Thyroid gland (tissue), 4 donors: ENCODE measurements around the gene SLC43A3. TPM values are rescaled to one million over a fixed set of nuclear protein-coding genes. Genes with fewer than 3 reads are reported as not detected.

Source experiments
- DNase-seq, 2 donors: peaks; one replicate each; pipeline ENCODE4 v3.0.0-alpha.2; 2019
- H3K27ac ChIP-seq, 3 donors: fragments of 200-600 bp; sonication (generic); 1 replicate in 2 of 3; 2 replicates in 1 of 3; pipeline ENCODE4 v1.5.1; 2016 to 2019; ENCODE audit warnings: mild to moderate bottlenecking in 1 of 3, moderate library complexity in 1 of 3
- H3K27me3 ChIP-seq: fragments of 200-600 bp; sonication (generic); one replicate; pipeline ENCODE4 v1.5.1; 2019
- H3K36me3 ChIP-seq, 2 donors: fragments of 200-600 bp; sonication (generic); one replicate each; pipeline ENCODE4 v1.5.1; 2016 to 2019
- H3K4me1 ChIP-seq, 2 donors: fragments of 200-600 bp; sonication (generic); one replicate each; pipeline ENCODE4 v1.5.1; 2017 to 2019
- H3K4me3 ChIP-seq, 3 donors: fragments of 200-600 bp; sonication (generic); replicated peaks in 1 of 3; 1 replicate in 2 of 3; 2 replicates in 1 of 3; pipeline ENCODE4 v1.5.1; 2016; ENCODE audit warnings: mild to moderate bottlenecking in 1 of 3
- H3K9me3 ChIP-seq: fragments of 200-600 bp; sonication (generic); one replicate; pipeline ENCODE4 v1.5.1; 2017
- CTCF ChIP-seq, 6 experiments: fragments of 200-600 bp in 3 of 6; fragments of 450-650 bp in 3 of 6; sonication (generic) in 3 of 6; IDR thresholded peaks; one replicate each; pipeline ENCODE4 v1.5.1; 2016 to 2019; ENCODE audit warnings: antibody characterized with exemption in 6 of 6, mild to moderate bottlenecking in 2 of 6, inconsistent platforms in 1 of 6, moderate library complexity in 1 of 6
- POLR2A ChIP-seq, 2 donors: fragments of 450-650 bp; IDR thresholded peaks; one replicate each; pipeline ENCODE4 v1.6.1; 2017; ENCODE audit warnings: antibody characterized with exemption in 2 of 2, mild to moderate bottlenecking in 2 of 2, moderate library complexity in 1 of 2
- WGBS, 2 donors: methylation state at CpG; one replicate each; pipeline ENCODE4 v1.1.5; 2017; 5-methylcytosine and 5-hydroxymethylcytosine counted together
- intact Hi-C: fragments of 100-400 bp; cut with DNase I; formaldehyde crosslinking; loops from one replicate; pipeline ENCODE4 v1.15.1; 2023
- total RNA-seq, 4 donors: library from RNA; depleted of rRNA; stranded (reverse); fragments of >200 nt; gene quantifications; one replicate each; pipeline ENCODE4 v1.2.3, GENCODE V29; 2016

SLC43A3 gene
- total RNA-seq, 4 donors from 2014 or later: 124 to 321 (median 218) TPM

- H3K27me3 ChIP-seq: no peaks in the 10 kb centered on the region
- 86 to 91% methylated on average over 4 of the region's 4 CpGs for WGBS, 2 donors
- H3K36me3 ChIP-seq: peaks cover 59 to 63% of the 10 kb centered on the region in 2 donors
- TF ChIP-seq POLR2A (IDR thresholded peaks at IDR 0.05): no peak
- TF ChIP-seq CTCF (IDR thresholded peaks at IDR 0.05): no peak
- H3K4me3 ChIP-seq: no peak overlapping the region
- peaks cover 15 to 25% of the 10 kb centered on the region in 2 donors for H3K4me1 ChIP-seq
- DNase-seq: no peak
- no peaks in the 10 kb centered on the region for H3K9me3 ChIP-seq
- intact Hi-C loops: no loop called here
- peak overlapping the region in 1 of 3 donors; percentile 13 for H3K27ac ChIP-seq
These were observed 13.2 kb downstream of the SLC43A3 start for GRCh38 chr11:57413681-57414080.

GRCh38 chr11:57410287-57410686 is 16.6 kb downstream of the SLC43A3 start:
- Histone ChIP-seq H3K36me3 (peaks cover 55 to 68% of the 10 kb centered on the region in 2 donors), H3K27me3 (no peaks in the 10 kb centered on the region), H3K9me3 (no peaks in the 10 kb centered on the region), H3K4me3 (no peak overlapping the region), H3K27ac (no peak overlapping the region), H3K4me1 (peaks cover 4 to 15% of the 10 kb centered on the region in 2 donors)
- no peak for TF ChIP-seq POLR2A (IDR thresholded peaks at IDR 0.05)
- no peak for TF ChIP-seq CTCF (IDR thresholded peaks at IDR 0.05)
- no peak for DNase-seq
- intact Hi-C loops: no loop called here

GRCh38 chr11:57409321-57410100 is 17.4 kb downstream of the SLC43A3 start:
- H3K27ac ChIP-seq: no peak overlapping the region
- no peak for DNase-seq
- WGBS, 2 donors: 97 to 98% methylated on average over 18 of the region's 18 CpGs
- TF ChIP-seq CTCF (IDR thresholded peaks at IDR 0.05) (no peak), POLR2A (IDR thresholded peaks at IDR 0.05) (no peak)
- H3K36me3 ChIP-seq: peaks cover 47 to 60% of the 10 kb centered on the region in 2 donors
- peaks cover 4 to 16% of the 10 kb centered on the region in 2 donors for H3K4me1 ChIP-seq
- no peak overlapping the region for H3K4me3 ChIP-seq
- intact Hi-C loops: no loop called here
- no peaks in the 10 kb centered on the region for H3K27me3 ChIP-seq
- H3K9me3 ChIP-seq: no peaks in the 10 kb centered on the region

- intact Hi-C loops: no loop called here
- H3K9me3 ChIP-seq: no peaks in the 10 kb centered on the region
- H3K27me3 ChIP-seq: no peaks in the 10 kb centered on the region
- H3K36me3 ChIP-seq: peaks cover 41 to 52% of the 10 kb centered on the region in 2 donors
- H3K4me3 ChIP-seq: no peak overlapping the region
- 84 to 92% methylated on average over 2 of the region's 2 CpGs for WGBS, 2 donors
- no peak overlapping the region for H3K27ac ChIP-seq
- TF ChIP-seq POLR2A (IDR thresholded peaks at IDR 0.05) (no peak), CTCF (IDR thresholded peaks at IDR 0.05) (no peak)
- peaks cover 4 to 16% of the 10 kb centered on the region in 2 donors for H3K4me1 ChIP-seq
- DNase-seq: no peak
These were observed 18.1 kb downstream of the SLC43A3 start for GRCh38 chr11:57408771-57409170.

- H3K4me3 ChIP-seq: no peak overlapping the region
- TF ChIP-seq CTCF (IDR thresholded peaks at IDR 0.05) (no peak), POLR2A (IDR thresholded peaks at IDR 0.05) (no peak)
These were observed 18.9 kb downstream of the SLC43A3 start for GRCh38 chr11:57407941-57408475.

More at GRCh38 chr11:57407941-57408475, 18.9 kb downstream of the SLC43A3 start:
- 94 to 95% methylated on average over 8 of the region's 8 CpGs for WGBS, 2 donors
- DNase-seq: no peak
- Histone ChIP-seq H3K27me3 (no peaks in the 10 kb centered on the region), H3K27ac (no peak overlapping the region), H3K9me3 (no peaks in the 10 kb centered on the region), H3K4me1 (peaks cover 4 to 16% of the 10 kb centered on the region in 2 donors), H3K36me3 (peaks cover 40 to 46% of the 10 kb centered on the region in 2 donors)
- intact Hi-C loops: no loop called here
